A549 (cell line): ENCODE data around the gene TRIM4. TPM values are rescaled to one million over a fixed set of nuclear protein-coding genes. Genes with fewer than 3 reads are reported as not detected.

Experiments used
- ATAC-seq, 2 experiments: fragments of 200-7000 bp in 1 of 2; fragments of >200 bp in 1 of 2; cut with Nextera tagmentation in 1 of 2; cut with Tn5 transposase in 1 of 2; 3 replicates each; pipeline versions ENCODE4 v1.8.0 to v1.9.1; 2018 to 2020; ENCODE audit warnings: mild to moderate bottlenecking in 1 of 2, moderate library complexity in 1 of 2
- CTCF ChIA-PET: fragments of 300-600 bp; sonication (Branson Sonifier 250); formaldehyde crosslinking; extraction: SDS; loops from one replicate; lab custom pipeline; 2021; ENCODE audit warnings: antibody characterized with exemption, inconsistent platforms; lab: Yijun Ruan, JAX
- POLR2A ChIA-PET: fragments of 350-600 bp; formaldehyde crosslinking; extraction: SDS; loops from one replicate; lab custom pipeline; 2021; ENCODE audit warnings: antibody characterized with exemption, inconsistent platforms; lab: Yijun Ruan, JAX
- DNase-seq, 2 experiments: peaks; one replicate each; pipeline versions ENCODE4 v3.0.0 to v3.0.0-alpha.2; 2011 to 2016; ENCODE audit warnings: low read depth in 1 of 2, low spot score in 1 of 2
- FAIRE-seq: peaks from 2 replicates; lab custom pipeline; 2011; peaks lifted over from hg19 to GRCh38; lab: Jason Lieb, UNC
- H3K27ac ChIP-seq, 2 experiments: fragments of >200 bp; sonication (Bioruptor Twin); formaldehyde crosslinking; 3 replicates each; pipeline ENCODE4 v1.5.1; 2016 to 2017
- H3K4me1 ChIP-seq: fragments of >200 bp; sonication (Bioruptor Twin); formaldehyde crosslinking; 3 replicates; pipeline ENCODE4 v1.6.1; 2016
- H3K4me2 ChIP-seq: fragments of >200 bp; sonication (Bioruptor Twin); formaldehyde crosslinking; 3 replicates; pipeline ENCODE4 v1.6.1; 2016
- H3K4me3 ChIP-seq: fragments of >200 bp; sonication (Bioruptor Twin); formaldehyde crosslinking; 3 replicates; pipeline ENCODE4 v1.5.1; 2016
- H3K9me3 ChIP-seq: fragments of >200 bp; sonication (Bioruptor Twin); formaldehyde crosslinking; 3 replicates; pipeline ENCODE4 v1.6.1; 2016
- ATOH8 ChIP-seq: fragments of 250-450 bp; sonication (Bioruptor Pico); IDR thresholded peaks from 2 replicates; pipeline ENCODE4 v1.5.0; 2020; ENCODE audit warnings: low read depth, mild to moderate bottlenecking, moderate library complexity
- BCL3 ChIP-seq: fragments of >200 bp; sonication (Bioruptor Twin); formaldehyde crosslinking; IDR thresholded peaks from 3 replicates; pipeline ENCODE4 v1.6.1; 2016
- CBX2 ChIP-seq: fragments of 200-600 bp; sonication (generic); IDR thresholded peaks from 2 replicates; pipeline ENCODE4 v1.6.1; 2016; ENCODE audit warnings: low read depth, mild to moderate bottlenecking, borderline replicate concordance
- CBX8 ChIP-seq: fragments of 200-600 bp; sonication (generic); IDR thresholded peaks from 2 replicates; pipeline ENCODE4 v1.6.1; 2016
- CHD4 ChIP-seq: fragments of 200-600 bp; sonication (generic); IDR thresholded peaks from 2 replicates; pipeline ENCODE4 v1.6.1; 2016; ENCODE audit warnings: antibody characterized with exemption, mild to moderate bottlenecking, borderline replicate concordance
- EHMT2 ChIP-seq: fragments of 200-600 bp; sonication (generic); IDR thresholded peaks from 2 replicates; pipeline ENCODE4 v1.6.1; 2016; ENCODE audit warnings: antibody characterized with exemption, low read depth, mild to moderate bottlenecking, moderate library complexity
- ELK1 ChIP-seq: fragments of 150-350 bp; IDR thresholded peaks from 2 replicates; pipeline ENCODE4 v1.6.1; 2014; ENCODE audit warnings: low read depth, mild to moderate bottlenecking, low read length
- EP300 ChIP-seq, 2 experiments: fragments of >200 bp; sonication (Bioruptor Twin); formaldehyde crosslinking; IDR thresholded peaks; 2 replicates in 1 of 2; 3 replicates in 1 of 2; pipeline ENCODE4 v1.6.1; 2016 to 2017
- ESRRA ChIP-seq: fragments of 150-350 bp; IDR thresholded peaks from 2 replicates; pipeline ENCODE4 v1.6.1; 2014; ENCODE audit warnings: mild to moderate bottlenecking, low read length, borderline replicate concordance
- FOSL2 ChIP-seq, 2 experiments: fragments of 450-650 bp in 1 of 2; fragments of >200 bp in 1 of 2; sonication (Bioruptor Twin) in 1 of 2; formaldehyde crosslinking; IDR thresholded peaks; 2 replicates each; pipeline versions ENCODE4 v1.5.0 to v1.6.1; 2016 to 2020; ENCODE audit warnings: mild to moderate bottlenecking in 1 of 2, moderate library complexity in 1 of 2
- FOXS1 ChIP-seq: fragments of 250-450 bp; sonication (Bioruptor Pico); IDR thresholded peaks from 2 replicates; pipeline ENCODE4 v1.5.0; 2020; ENCODE audit warnings: mild to moderate bottlenecking, moderate library complexity
- GATA3 ChIP-seq: IDR thresholded peaks from 2 replicates; pipeline ENCODE4 v1.6.1; 2012; ENCODE audit warnings: borderline replicate concordance
- HES2 ChIP-seq: fragments of >200 bp; sonication (Bioruptor Twin); formaldehyde crosslinking; IDR thresholded peaks from 2 replicates; pipeline ENCODE4 v1.6.1; 2016
- HEYL ChIP-seq: fragments of 250-450 bp; sonication (Bioruptor Pico); IDR thresholded peaks from 2 replicates; pipeline ENCODE4 v1.8.0; 2021; ENCODE audit warnings: mild to moderate bottlenecking, moderate library complexity
- MAZ ChIP-seq: fragments of 150-350 bp; IDR thresholded peaks from 2 replicates; pipeline ENCODE4 v1.6.1; 2014; ENCODE audit warnings: antibody characterized with exemption, low read depth, low read length, borderline replicate concordance
- PBX3 ChIP-seq: IDR thresholded peaks from 2 replicates; pipeline ENCODE4 v1.6.1; 2012
- POLR2A ChIP-seq: IDR thresholded peaks from 2 replicates; pipeline ENCODE4 v1.6.1; 2012; ENCODE audit warnings: mild to moderate bottlenecking, low read length
- RAD21 ChIP-seq, 2 experiments: fragments of >200 bp in 1 of 2; sonication (Bioruptor Twin) in 1 of 2; formaldehyde crosslinking in 1 of 2; IDR thresholded peaks in 1 of 2; conservative IDR thresholded peaks in 1 of 2; 2 replicates in 1 of 2; 3 replicates in 1 of 2; pipeline ENCODE4 v1.6.1; 2012 to 2018; ENCODE audit warnings: inconsistent platforms in 1 of 2
- RARB ChIP-seq: fragments of 250-450 bp; sonication (Bioruptor Pico); IDR thresholded peaks from 2 replicates; pipeline ENCODE4 v1.8.0; 2021; ENCODE audit warnings: mild to moderate bottlenecking, moderate library complexity
- RFX5 ChIP-seq: fragments of 450-650 bp; IDR thresholded peaks from 2 replicates; pipeline ENCODE4 v1.7.1; 2014; ENCODE audit warnings: antibody characterized with exemption, mild to moderate bottlenecking, moderate library complexity
- SREBF2 ChIP-seq: fragments of 450-650 bp; IDR thresholded peaks from 2 replicates; pipeline ENCODE4 v1.6.1; 2014; ENCODE audit warnings: mild to moderate bottlenecking, moderate library complexity
- TP53 ChIP-seq: fragments of 250-450 bp; sonication (Bioruptor Pico); IDR thresholded peaks from 2 replicates; pipeline ENCODE4 v1.5.0; 2021; ENCODE audit warnings: mild to moderate bottlenecking, moderate library complexity
- ZC3H11A ChIP-seq: fragments of 450-650 bp; IDR thresholded peaks from 2 replicates; pipeline ENCODE4 v1.6.1; 2014; ENCODE audit warnings: antibody characterized with exemption, mild to moderate bottlenecking
- ZNF302 ChIP-seq: fragments of 250-450 bp; sonication (Bioruptor Pico); IDR thresholded peaks from 2 replicates; pipeline ENCODE4 v1.9.0; 2021; ENCODE audit warnings: inconsistent platforms, mild to moderate bottlenecking, moderate library complexity
- ZSCAN20 ChIP-seq: fragments of 250-450 bp; sonication (Bioruptor Pico); IDR thresholded peaks from 2 replicates; pipeline ENCODE4 v1.8.0; 2022; ENCODE audit warnings: mild to moderate bottlenecking, moderate library complexity
- WGBS: methylation state at CpG from one replicate; pipeline ENCODE4 v1.1.6; 2017; ENCODE audit errors: missing lambda C conversion rate; 5-methylcytosine and 5-hydroxymethylcytosine counted together
- polyA plus RNA-seq, 4 experiments: library from polyadenylated mRNA; depleted of rRNA in 3 of 4; stranded (reverse); fragments of >200 nt; fragmentation: RNase III in 1 of 4; extraction: RNeasy Plus Mini Kit Qiagen cat#74134 plus additional on column Dnase treatment in 1 of 4; gene quantifications; 2 replicates in 3 of 4; 3 replicates in 1 of 4; pipeline ENCODE4 v1.2.3, GENCODE V29; 2011 to 2017

The TRIM4 gene
- polyA plus RNA-seq, 2 of the 4 experiments (the other 2 are of a cell fraction) = 25.6 to 33.8 TPM

GRCh38 chr7:99949645-99950228 is 30.4 kb upstream of the TRIM4 start (continued):
- TF ChIP-seq ZNF302 (no peak), MAZ (no peak)

GRCh38 chr7:99947608-99948007 is 28.3 kb upstream of the TRIM4 start:
- Histone ChIP-seq H3K4me2 (no peak overlapping the region), H3K27ac (no peak overlapping the region), H3K9me3 (peaks cover 19% of the 10 kb centered on the region; the same call in 2 of the 3 replicates), H3K4me1 (no peaks in the 10 kb centered on the region), H3K4me3 (no peak overlapping the region)
- no peak for DNase-seq
- CTCF ChIA-PET = interaction anchor here (1.2 to 1.6 kb wide), 2 partner anchors 11 to 316 kb away, joined by 3 to 5 read pairs; no protein-coding TSS in a partner anchor
- no peak for FAIRE-seq
- no peak for TF ChIP-seq CBX2
- TF ChIP-seq BCL3 = no peak
- TF ChIP-seq RAD21 (conservative IDR thresholded peaks at IDR 0.05 in 1 of 2, IDR thresholded peaks at IDR 0.05 in 1 of 2) = no peak
- TF ChIP-seq ATOH8 (CRISPR knock-in tag) = no peak
- TF ChIP-seq ELK1 = no peak
- TF ChIP-seq RFX5 = no peak
- TF ChIP-seq TP53 (CRISPR knock-in tag) = no peak
- TF ChIP-seq SREBF2 = no peak
- no peak for TF ChIP-seq HES2
- no peak for TF ChIP-seq POLR2A
- no peak for TF ChIP-seq CBX8
- TF ChIP-seq RARB (CRISPR knock-in tag) = no peak
- POLR2A ChIA-PET = no interaction called here
- ATAC-seq = no peak
- WGBS = 12% methylated on average over 1 of the region's 1 CpG

GRCh38 chr7:99944497-99945070 is 25.3 kb upstream of the TRIM4 start:
- FAIRE-seq = no peak
- CTCF ChIA-PET = interaction anchor here (0.5 to 2.2 kb wide), 5 partner anchors 8 to 46 kb away, joined by 3 to 9 read pairs (median 3); no protein-coding TSS in a partner anchor

GRCh38 chr7:99943641-99944496 is 24.5 kb upstream of the TRIM4 start:
- H3K27ac ChIP-seq = no peak overlapping the region
- H3K4me3 ChIP-seq = no peak overlapping the region
- 30% methylated on average over 14 of the region's 14 CpGs for WGBS
- CTCF ChIA-PET = interaction anchor here (0.9 to 2.2 kb wide), 4 partner anchors 10 to 47 kb away, joined by 3 to 9 read pairs (median 4); no protein-coding TSS in a partner anchor
- ATAC-seq (no peak), FAIRE-seq (no peak), DNase-seq (no peak)
- TF ChIP-seq GATA3 = no peak
- no peak for TF ChIP-seq CHD4
- no peak for TF ChIP-seq EP300 (IDR thresholded peaks at IDR 0.05)
- TF ChIP-seq ZSCAN20 (CRISPR knock-in tag) = no peak
- TF ChIP-seq FOXS1 = no peak
- no peak for TF ChIP-seq ZC3H11A
- TF ChIP-seq ESRRA = no peak
- no peak for TF ChIP-seq POLR2A
- no peak for TF ChIP-seq FOSL2 (IDR thresholded peaks at IDR 0.05)
- TF ChIP-seq FOSL2 (CRISPR knock-in tag; IDR thresholded peaks at IDR 0.05) = no peak
- TF ChIP-seq PBX3 = no peak
- no peak for TF ChIP-seq EHMT2
- no peak for TF ChIP-seq HEYL (CRISPR knock-in tag)
- no peak for TF ChIP-seq ZNF302
- H3K4me2 ChIP-seq = no peak overlapping the region
- POLR2A ChIA-PET = interaction anchor here (1.0 kb wide), 1 partner anchor 14 kb away, joined by 3 read pairs; the partner anchor contains the start of gene GJC3
- no peaks in the 10 kb centered on the region for H3K4me1 ChIP-seq
- H3K9me3 ChIP-seq = peaks cover 23% of the 10 kb centered on the region

More at GRCh38 chr7:99944497-99945070, 25.3 kb upstream of the TRIM4 start:
- Histone ChIP-seq H3K4me3 (no peak overlapping the region), H3K27ac (no peak overlapping the region), H3K4me1 (no peaks in the 10 kb centered on the region), H3K4me2 (no peak overlapping the region), H3K9me3 (peaks cover 16% of the 10 kb centered on the region)
- no peak for TF ChIP-seq CBX8
- no peak for DNase-seq
- POLR2A ChIA-PET = interaction anchor here (1.0 kb wide), 1 partner anchor 15 kb away, joined by 3 read pairs; the partner anchor contains the start of gene GJC3
- no peak for ATAC-seq
- WGBS = 45% methylated on average over 4 of the region's 4 CpGs
